ENCODE measurements around the gene MAP3K10.

The MAP3K10 gene

DNA sequence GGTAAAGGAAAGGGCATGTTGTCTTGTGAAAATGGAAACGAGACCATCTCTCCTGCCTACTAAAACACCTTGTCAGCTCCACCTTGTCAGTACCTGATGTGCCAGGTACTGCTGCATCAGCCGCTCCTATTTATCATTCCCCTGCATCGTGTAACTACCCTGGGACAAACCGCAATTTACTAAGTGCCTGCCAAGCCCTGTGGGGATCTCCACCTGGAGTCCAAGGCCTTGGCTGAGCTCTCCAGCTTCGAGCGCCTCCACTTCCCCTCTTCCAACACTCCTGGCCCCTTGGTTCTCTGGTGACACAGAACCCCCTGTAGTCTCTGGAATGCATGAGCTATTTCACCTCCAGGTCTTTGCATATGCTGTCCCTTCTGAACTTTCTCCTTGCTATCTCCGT is 61.2 kb downstream of the MAP3K10 start:
- no peak overlapping the region for H3K4me3 ChIP-seq (ENCODE audit: low read depth, low read length)
- TF ChIP-seq POLR2A (IDR thresholded peaks at IDR 0.05; ENCODE audit: extremely low read depth, insufficient read length): no peak
- no peak for TF ChIP-seq MYC (IDR thresholded peaks at IDR 0.05; ENCODE audit: low read depth, low read length)
- TF ChIP-seq MAX (IDR thresholded peaks at IDR 0.05; ENCODE audit: low read depth, low read length): no peak
- TF ChIP-seq, protein P1, sequence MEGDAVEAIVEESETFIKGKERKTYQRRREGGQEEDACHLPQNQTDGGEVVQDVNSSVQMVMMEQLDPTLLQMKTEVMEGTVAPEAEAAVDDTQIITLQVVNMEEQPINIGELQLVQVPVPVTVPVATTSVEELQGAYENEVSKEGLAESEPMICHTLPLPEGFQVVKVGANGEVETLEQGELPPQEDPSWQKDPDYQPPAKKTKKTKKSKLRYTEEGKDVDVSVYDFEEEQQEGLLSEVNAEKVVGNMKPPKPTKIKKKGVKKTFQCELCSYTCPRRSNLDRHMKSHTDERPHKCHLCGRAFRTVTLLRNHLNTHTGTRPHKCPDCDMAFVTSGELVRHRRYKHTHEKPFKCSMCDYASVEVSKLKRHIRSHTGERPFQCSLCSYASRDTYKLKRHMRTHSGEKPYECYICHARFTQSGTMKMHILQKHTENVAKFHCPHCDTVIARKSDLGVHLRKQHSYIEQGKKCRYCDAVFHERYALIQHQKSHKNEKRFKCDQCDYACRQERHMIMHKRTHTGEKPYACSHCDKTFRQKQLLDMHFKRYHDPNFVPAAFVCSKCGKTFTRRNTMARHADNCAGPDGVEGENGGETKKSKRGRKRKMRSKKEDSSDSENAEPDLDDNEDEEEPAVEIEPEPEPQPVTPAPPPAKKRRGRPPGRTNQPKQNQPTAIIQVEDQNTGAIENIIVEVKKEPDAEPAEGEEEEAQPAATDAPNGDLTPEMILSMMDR (IDR thresholded peaks at IDR 0.05; ENCODE audit: low read depth, low read length): no peak
- no peak for DNase-seq (ENCODE audit: low read depth)

GRCh38 chr19:40253611-40254092 is 62.4 kb downstream of the MAP3K10 start:
- H3K4me3 ChIP-seq (ENCODE audit: low read depth, low read length): no peak overlapping the region
- DNase-seq (ENCODE audit: low read depth): no peak
- TF ChIP-seq, protein P1 (IDR thresholded peaks at IDR 0.05; ENCODE audit: low read depth, low read length): no peak

DNA sequence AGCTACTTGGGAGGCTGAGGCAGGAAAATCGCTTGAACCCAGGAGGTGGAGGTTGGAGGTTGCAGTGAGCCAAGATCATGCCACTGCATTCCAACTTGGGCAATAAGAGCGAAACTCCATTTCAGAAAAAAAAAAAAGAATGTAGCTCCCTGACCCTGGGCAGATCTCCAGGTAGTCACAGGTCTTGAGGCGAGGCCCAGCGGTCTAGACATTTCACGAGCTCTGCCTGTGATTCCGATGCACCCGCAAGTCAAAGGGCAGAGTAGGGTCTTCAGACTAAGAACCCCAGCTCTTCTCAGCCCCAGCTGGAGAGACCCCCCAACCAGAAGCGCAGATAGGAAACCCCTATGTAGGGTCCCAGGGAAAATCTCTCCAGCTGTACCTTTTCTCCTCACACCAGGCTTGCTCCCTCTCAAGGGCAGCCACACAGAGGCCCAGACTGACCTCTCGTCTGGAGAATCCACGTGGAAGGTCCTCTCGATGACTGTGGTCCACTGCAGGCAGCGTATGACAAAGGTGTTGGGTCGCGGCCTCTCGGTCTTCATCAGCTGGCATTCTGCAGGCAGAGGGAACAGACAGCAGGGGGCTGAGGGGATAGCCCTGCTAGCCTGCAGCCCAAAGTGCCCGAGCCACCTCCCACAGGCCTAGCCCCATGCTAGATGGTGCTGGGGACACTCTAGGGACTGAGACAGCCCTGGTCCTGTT is 63.6 kb downstream of the MAP3K10 start:
- TF ChIP-seq MAX (IDR thresholded peaks at IDR 0.05; ENCODE audit: low read depth, low read length) (no peak), MYC (IDR thresholded peaks at IDR 0.05; ENCODE audit: low read depth, low read length) (no peak), POLR2A (IDR thresholded peaks at IDR 0.05; ENCODE audit: extremely low read depth, insufficient read length) (no peak)
- H3K4me3 ChIP-seq (ENCODE audit: low read depth, low read length): no peak overlapping the region
- DNase-seq (ENCODE audit: low read depth): no peak

DNA sequence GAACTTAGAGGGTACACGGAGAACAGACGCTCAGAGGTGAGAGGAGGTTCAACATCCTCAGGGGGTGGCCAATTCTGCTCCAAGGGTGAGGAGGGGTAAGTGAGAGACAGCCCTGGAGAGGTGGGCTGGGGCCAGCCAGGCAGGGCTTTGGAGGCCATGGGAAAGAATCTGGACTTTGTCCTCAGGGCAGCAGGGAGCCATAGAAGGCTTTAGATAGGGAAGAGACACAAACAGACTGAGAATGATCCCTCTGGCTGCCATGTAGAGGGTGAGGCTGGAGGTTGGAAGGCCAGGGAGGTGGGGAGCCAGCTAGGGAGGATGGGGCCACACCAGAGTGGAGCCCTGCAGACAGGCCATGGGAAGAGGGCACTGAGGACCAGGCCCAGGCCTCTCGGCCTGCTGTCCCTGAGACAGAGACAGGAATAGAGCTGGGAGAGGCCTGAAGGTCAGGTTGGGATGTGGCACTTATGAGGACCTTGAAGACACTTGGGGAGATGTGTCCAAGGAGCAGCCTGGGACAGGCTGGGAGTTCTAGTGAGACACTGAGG is 64.5 kb downstream of the MAP3K10 start:
- no peak for DNase-seq (ENCODE audit: low read depth)
- TF ChIP-seq, protein P1 (IDR thresholded peaks at IDR 0.05; ENCODE audit: low read depth, low read length): no peak
- TF ChIP-seq MAX (IDR thresholded peaks at IDR 0.05; ENCODE audit: low read depth, low read length) (no peak), MYC (IDR thresholded peaks at IDR 0.05; ENCODE audit: low read depth, low read length) (no peak), POLR2A (IDR thresholded peaks at IDR 0.05; ENCODE audit: extremely low read depth, insufficient read length) (no peak)
- no peak overlapping the region for H3K4me3 ChIP-seq (ENCODE audit: low read depth, low read length)

DNA sequence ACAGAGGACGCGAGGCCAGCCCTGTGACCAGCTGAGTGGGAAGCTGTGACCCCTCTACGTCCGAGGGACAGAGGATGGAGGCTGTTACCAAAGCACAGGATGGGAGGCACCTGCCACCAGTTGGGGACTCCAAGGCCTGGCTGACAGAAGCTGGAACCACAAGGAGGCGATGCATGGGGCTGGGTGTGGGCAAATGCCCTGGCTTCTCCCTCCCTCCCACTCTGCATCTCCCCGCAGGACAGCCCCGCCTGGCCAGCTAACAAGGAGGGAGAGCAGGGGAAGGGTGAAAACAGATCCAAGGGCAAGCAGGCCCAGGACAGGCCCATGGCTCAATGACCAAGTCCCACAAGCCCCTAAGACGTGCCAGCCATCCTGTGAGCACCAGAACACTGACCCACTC is 65.3 kb downstream of the MAP3K10 start:
- no peak for TF ChIP-seq POLR2A (IDR thresholded peaks at IDR 0.05; ENCODE audit: extremely low read depth, insufficient read length)
- no peak for DNase-seq (ENCODE audit: low read depth)
- no peak overlapping the region for H3K4me3 ChIP-seq (ENCODE audit: low read depth, low read length)

- TF ChIP-seq MAX (IDR thresholded peaks at IDR 0.05; ENCODE audit: low read depth, low read length) (no peak), POLR2A (IDR thresholded peaks at IDR 0.05; ENCODE audit: extremely low read depth, insufficient read length) (no peak), MYC (IDR thresholded peaks at IDR 0.05; ENCODE audit: low read depth, low read length) (no peak)
- TF ChIP-seq, protein P1 (IDR thresholded peaks at IDR 0.05; ENCODE audit: low read depth, low read length): no peak
- no peak for DNase-seq (ENCODE audit: low read depth)
- H3K4me3 ChIP-seq (ENCODE audit: low read depth, low read length): no peak overlapping the region
These were observed 65.9 kb downstream of the MAP3K10 start for GRCh38 chr19:40257096-40257517.

DNA sequence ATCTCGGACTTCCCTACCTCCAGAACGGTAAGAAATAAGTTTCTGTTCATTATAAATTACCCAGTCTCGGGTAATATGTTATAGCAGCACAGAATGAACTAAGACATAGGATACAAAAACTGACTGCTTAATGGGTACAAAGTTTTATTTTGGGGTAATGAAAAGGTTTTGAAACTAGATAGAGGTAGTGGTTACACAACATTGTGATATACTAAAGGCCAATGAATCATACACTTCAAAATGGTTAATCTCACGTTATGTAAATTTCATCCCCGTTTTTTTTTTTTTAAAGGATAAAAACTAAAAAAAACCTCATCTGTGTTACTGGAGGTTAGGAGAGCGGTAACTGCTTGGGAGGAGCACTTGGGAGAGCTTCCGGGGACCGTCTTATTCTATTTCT is 70.4 kb downstream of the MAP3K10 start:
- TF ChIP-seq MYC (IDR thresholded peaks at IDR 0.05; ENCODE audit: low read depth, low read length): no peak
- TF ChIP-seq POLR2A (IDR thresholded peaks at IDR 0.05; ENCODE audit: extremely low read depth, insufficient read length): no peak
- no peak for TF ChIP-seq MAX (IDR thresholded peaks at IDR 0.05; ENCODE audit: low read depth, low read length)
- TF ChIP-seq, protein P1 (IDR thresholded peaks at IDR 0.05; ENCODE audit: low read depth, low read length): no peak
- no peak for DNase-seq (ENCODE audit: low read depth)
- H3K4me3 ChIP-seq (ENCODE audit: low read depth, low read length): no peak overlapping the region

All from NB4 (cell line).